Measurements from ENCODE around the gene SELENOK.

DNA sequence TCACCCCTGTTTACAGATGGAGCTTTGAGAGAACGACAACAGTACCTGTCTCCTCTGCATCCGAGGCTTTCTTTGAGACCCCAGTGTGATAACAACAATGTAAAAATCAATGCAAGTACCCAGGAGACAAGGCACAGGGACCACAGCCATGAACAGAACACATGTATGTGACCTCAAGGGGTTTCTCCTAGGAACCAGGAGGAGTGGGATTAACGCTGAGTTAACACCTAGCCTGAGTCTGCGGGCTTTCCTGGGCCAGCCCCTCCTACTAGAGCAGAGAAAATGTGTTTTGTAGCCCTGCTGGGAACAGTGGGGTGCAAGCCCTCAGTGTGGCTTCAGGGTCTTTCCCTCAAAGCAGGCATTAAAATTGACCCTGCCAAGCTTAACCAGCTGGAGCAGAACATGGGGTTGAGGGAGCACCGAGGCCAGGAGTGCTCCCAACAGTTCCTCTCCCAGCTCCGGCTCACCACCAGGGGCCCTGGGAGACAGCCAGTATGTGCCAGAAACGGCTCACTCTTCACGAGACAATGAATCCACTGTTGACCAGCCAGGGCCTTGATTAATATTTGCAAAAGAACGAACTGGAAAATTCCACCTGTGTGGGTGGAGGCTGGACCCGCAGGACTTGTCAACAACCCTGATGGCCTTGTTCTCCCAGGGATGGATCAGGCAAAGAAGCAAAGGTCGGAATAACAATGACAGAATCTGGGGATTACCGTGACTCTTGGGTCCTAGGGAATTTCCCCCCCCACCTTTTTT lies 49.0 kb downstream of the SELENOK start:
- TF ChIP-seq POLR2A (IDR thresholded peaks at IDR 0.05; ENCODE audit: low read length) (no peak), GATA1 (IDR thresholded peaks at IDR 0.05; ENCODE audit: low read depth, low read length) (no peak)

Data from erythroblast (primary cell).